ENCODE measurements around the gene BRF1.
A peak's percentile ranks its signal among the peaks of the same experiment; 100 is the strongest.

Gene BRF1

GRCh38 chr14:105172476-105172875 is 128.3 kb downstream of the BRF1 start:
- TF ChIP-seq ZNF274 (IDR thresholded peaks at IDR 0.05; ENCODE audit: low read depth, low read length) (no peak), SUZ12 (IDR thresholded peaks at IDR 0.05; ENCODE audit: extremely low read depth, insufficient read depth, insufficient read length) (no peak), YY1 (IDR thresholded peaks at IDR 0.05; ENCODE audit: insufficient read depth, insufficient read length) (no peak)
- peaks cover 4% of the 10 kb centered on the region for H3K4me1 ChIP-seq (ENCODE audit: insufficient read depth, insufficient read length)
- no peak overlapping the region for H3K9ac ChIP-seq (ENCODE audit: insufficient read length, low read depth)
- no peaks in the 10 kb centered on the region for H3K27me3 ChIP-seq (ENCODE audit: insufficient read depth, insufficient read length)
- no peaks in the 10 kb centered on the region for H3K9me3 ChIP-seq (ENCODE audit: insufficient read depth, low read length)
- no peaks in the 10 kb centered on the region for H3K36me3 ChIP-seq (ENCODE audit: insufficient read depth, insufficient read length, low read length)
- DNase-seq (ENCODE audit: low read depth, low spot score) = no peak
- H3K4me3 ChIP-seq (ENCODE audit: insufficient read length, low read depth) = no peak overlapping the region

GRCh38 chr14:105171004-105171673 is 129.7 kb downstream of the BRF1 start:
- Histone ChIP-seq H3K36me3 (ENCODE audit: insufficient read depth, insufficient read length, low read length) (peaks cover 3% of the 10 kb centered on the region), H3K27me3 (ENCODE audit: insufficient read depth, insufficient read length) (no peaks in the 10 kb centered on the region), H3K4me1 (ENCODE audit: insufficient read depth, insufficient read length) (peaks cover 7% of the 10 kb centered on the region), H3K9me3 (ENCODE audit: insufficient read depth, low read length) (no peaks in the 10 kb centered on the region), H3K4me3 (ENCODE audit: insufficient read length, low read depth) (no peak overlapping the region), H3K9ac (ENCODE audit: insufficient read length, low read depth) (no peak overlapping the region)
- DNase-seq (ENCODE audit: low read depth, low spot score) = no peak
- TF ChIP-seq ZNF274 (IDR thresholded peaks at IDR 0.05; ENCODE audit: low read depth, low read length) = no peak
- TF ChIP-seq SUZ12 (IDR thresholded peaks at IDR 0.05; ENCODE audit: extremely low read depth, insufficient read depth, insufficient read length) = no peak
- no peak for TF ChIP-seq YY1 (IDR thresholded peaks at IDR 0.05; ENCODE audit: insufficient read depth, insufficient read length)

GRCh38 chr14:105169776-105170655 is 130.8 kb downstream of the BRF1 start:
- no peak for DNase-seq (ENCODE audit: low read depth, low spot score)
- peaks cover 17% of the 10 kb centered on the region for H3K4me1 ChIP-seq (ENCODE audit: insufficient read depth, insufficient read length)
- no peaks in the 10 kb centered on the region for H3K9me3 ChIP-seq (ENCODE audit: insufficient read depth, low read length)
- H3K27me3 ChIP-seq (ENCODE audit: insufficient read depth, insufficient read length) = no peaks in the 10 kb centered on the region
- H3K4me3 ChIP-seq (ENCODE audit: insufficient read length, low read depth) = no peak overlapping the region
- peaks cover 3% of the 10 kb centered on the region for H3K36me3 ChIP-seq (ENCODE audit: insufficient read depth, insufficient read length, low read length)
- TF ChIP-seq SUZ12 (IDR thresholded peaks at IDR 0.05; ENCODE audit: extremely low read depth, insufficient read depth, insufficient read length) (no peak), ZNF274 (IDR thresholded peaks at IDR 0.05; ENCODE audit: low read depth, low read length) (no peak), YY1 (IDR thresholded peaks at IDR 0.05; ENCODE audit: insufficient read depth, insufficient read length) (no peak)
- no peak overlapping the region for H3K9ac ChIP-seq (ENCODE audit: insufficient read length, low read depth)

- H3K9ac ChIP-seq (ENCODE audit: insufficient read length, low read depth) = no peak overlapping the region
- no peak for DNase-seq (ENCODE audit: low read depth, low spot score)
- H3K4me3 ChIP-seq (ENCODE audit: insufficient read length, low read depth) = peak overlapping the region; percentile 15
- H3K27me3 ChIP-seq (ENCODE audit: insufficient read depth, insufficient read length) = no peaks in the 10 kb centered on the region
- H3K36me3 ChIP-seq (ENCODE audit: insufficient read depth, insufficient read length, low read length) = peaks cover 3% of the 10 kb centered on the region
- H3K9me3 ChIP-seq (ENCODE audit: insufficient read depth, low read length) = no peaks in the 10 kb centered on the region
- peaks cover 23% of the 10 kb centered on the region for H3K4me1 ChIP-seq (ENCODE audit: insufficient read depth, insufficient read length)
- TF ChIP-seq ZNF274 (IDR thresholded peaks at IDR 0.05; ENCODE audit: low read depth, low read length) (no peak), YY1 (IDR thresholded peaks at IDR 0.05; ENCODE audit: insufficient read depth, insufficient read length) (no peak)
Measured at GRCh38 chr14:105168979-105169507, 131.8 kb downstream of the BRF1 start.

- TF ChIP-seq ZNF274 (IDR thresholded peaks at IDR 0.05; ENCODE audit: low read depth, low read length) = no peak
- no peak for TF ChIP-seq YY1 (IDR thresholded peaks at IDR 0.05; ENCODE audit: insufficient read depth, insufficient read length)
- no peak for TF ChIP-seq SUZ12 (IDR thresholded peaks at IDR 0.05; ENCODE audit: extremely low read depth, insufficient read depth, insufficient read length)
- no peaks in the 10 kb centered on the region for H3K27me3 ChIP-seq (ENCODE audit: insufficient read depth, insufficient read length)
- H3K4me1 ChIP-seq (ENCODE audit: insufficient read depth, insufficient read length) = peaks cover 25% of the 10 kb centered on the region
- H3K36me3 ChIP-seq (ENCODE audit: insufficient read depth, insufficient read length, low read length) = peaks cover 3% of the 10 kb centered on the region
- DNase-seq (ENCODE audit: low read depth, low spot score) = no peak
- peak within 1 kb of the TSS; percentile 67 for H3K9ac ChIP-seq (ENCODE audit: insufficient read length, low read depth)
- H3K4me3 ChIP-seq (ENCODE audit: insufficient read length, low read depth) = peak within 1 kb of the TSS; percentile 57
- no peaks in the 10 kb centered on the region for H3K9me3 ChIP-seq (ENCODE audit: insufficient read depth, low read length)
Measured at GRCh38 chr14:105168496-105168978, 132.3 kb downstream of the BRF1 start, which contains the start of gene JAG2. Gene JAG2 (minus strand): TSS chr14:105168776. CDS start chr14:105168420, 356 bp downstream.

- Histone ChIP-seq H3K4me1 (ENCODE audit: insufficient read depth, insufficient read length) (peaks cover 30% of the 10 kb centered on the region), H3K4me3 (ENCODE audit: insufficient read length, low read depth) (peak overlapping the region; percentile 57), H3K9ac (ENCODE audit: insufficient read length, low read depth) (peak overlapping the region; percentile 67)
Measured at GRCh38 chr14:105168093-105168420, 132.7 kb downstream of the BRF1 start.

More at GRCh38 chr14:105168093-105168420, 132.7 kb downstream of the BRF1 start:
- TF ChIP-seq SUZ12 (IDR thresholded peaks at IDR 0.05; ENCODE audit: extremely low read depth, insufficient read depth, insufficient read length) = no peak
- TF ChIP-seq ZNF274 (IDR thresholded peaks at IDR 0.05; ENCODE audit: low read depth, low read length) = no peak
- no peak for TF ChIP-seq YY1 (IDR thresholded peaks at IDR 0.05; ENCODE audit: insufficient read depth, insufficient read length)
- no peak for DNase-seq (ENCODE audit: low read depth, low spot score)
- Histone ChIP-seq H3K36me3 (ENCODE audit: insufficient read depth, insufficient read length, low read length) (peaks cover 3% of the 10 kb centered on the region), H3K27me3 (ENCODE audit: insufficient read depth, insufficient read length) (no peaks in the 10 kb centered on the region), H3K9me3 (ENCODE audit: insufficient read depth, low read length) (no peaks in the 10 kb centered on the region)

Measured in NT2/D1 (cell line).